Peyer's patch (tissue), 4 donors: ENCODE measurements around the gene R3HDM4.

Source experiments
- CTCF ChIP-seq, 6 experiments: fragments of 450-650 bp in 4 of 6; fragments of 200-600 bp in 2 of 6; sonication (generic) in 1 of 6; IDR thresholded peaks; one replicate each; pipeline ENCODE4 v1.5.1; 2017 to 2019; ENCODE audit warnings: antibody characterized with exemption in 6 of 6, mild to moderate bottlenecking in 3 of 6, moderate library complexity in 1 of 6
- POLR2A ChIP-seq, 2 donors: fragments of 450-650 bp; IDR thresholded peaks; one replicate each; pipeline ENCODE4 v1.5.1; 2017; ENCODE audit warnings: antibody characterized with exemption in 2 of 2, mild to moderate bottlenecking in 2 of 2, moderate library complexity in 2 of 2

- TF ChIP-seq POLR2A (IDR thresholded peaks at IDR 0.05) (no peak), CTCF (IDR thresholded peaks at IDR 0.05) (no peak)
Observed at GRCh38 chr19:912181-913079, 589 bp downstream of the R3HDM4 start.
